NCI-H82 treated with DMSO at 0.1 percent for 48 hours (cell line): ENCODE measurements around the gene KNSTRN.

ENCODE experiments used
- DNase-seq: peaks from one replicate; lab custom pipeline; 2025; ENCODE audit not compliant: unreplicated experiment; lab: John Stamatoyannopoulos, UW

KNSTRN gene

GRCh38 chr15:40397688-40398412 is 15.3 kb downstream of the KNSTRN start:
- DNase-seq: no peak

- DNase-seq: no peak
These were observed 15.9 kb downstream of the KNSTRN start for GRCh38 chr15:40398413-40398873.

GRCh38 chr15:40399370-40399769 is 16.8 kb downstream of the KNSTRN start:
- DNase-seq: no peak

- peak; percentile 76 for DNase-seq
These were observed 23.2 kb downstream of the KNSTRN start, which contains the start of gene IVD for GRCh38 chr15:40405501-40406381. TSS of gene IVD (plus strand) at chr15:40405795. CDS start at chr15:40405828, 33 bp downstream.

GRCh38 chr15:40407330-40407990 is 24.9 kb downstream of the KNSTRN start:
- no peak for DNase-seq

GRCh38 chr15:40409366-40409765 is 26.8 kb downstream of the KNSTRN start:
- no peak for DNase-seq

- no peak for DNase-seq
These were observed 28.0 kb downstream of the KNSTRN start for GRCh38 chr15:40410476-40410875.

DNA sequence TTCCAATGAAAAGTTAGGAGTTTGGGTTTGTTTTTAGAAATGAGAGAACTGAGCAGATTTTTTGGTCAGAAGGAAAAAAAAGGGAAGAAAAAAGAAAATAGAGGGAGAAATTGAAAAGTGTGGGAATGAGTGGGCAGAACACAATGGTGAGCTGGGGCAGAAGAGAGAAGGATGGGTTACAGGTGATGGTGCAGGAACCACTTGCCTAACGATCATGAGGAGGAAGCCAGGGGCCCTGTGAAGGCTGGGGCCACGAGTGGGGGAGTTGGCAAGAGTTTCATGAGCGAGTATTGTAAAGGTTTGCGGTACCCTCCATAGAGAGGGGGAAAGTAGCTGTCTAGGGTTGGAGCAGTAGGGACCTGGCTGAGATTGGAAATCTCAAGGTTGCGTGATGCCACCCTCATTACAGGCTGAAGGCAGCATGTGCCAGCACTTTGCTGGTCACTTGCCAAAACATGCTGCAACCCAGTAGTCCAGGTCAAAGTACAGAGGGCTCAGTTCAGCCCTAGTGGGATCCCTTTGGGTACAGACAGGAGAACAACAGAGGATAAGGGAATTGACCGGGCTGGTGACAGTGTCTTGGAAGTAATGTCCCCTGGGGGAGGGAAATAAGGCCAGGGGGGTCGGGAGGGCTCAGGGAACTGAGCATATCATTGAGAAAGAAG is 29.7 kb downstream of the KNSTRN start:
- no peak for DNase-seq

DNA sequence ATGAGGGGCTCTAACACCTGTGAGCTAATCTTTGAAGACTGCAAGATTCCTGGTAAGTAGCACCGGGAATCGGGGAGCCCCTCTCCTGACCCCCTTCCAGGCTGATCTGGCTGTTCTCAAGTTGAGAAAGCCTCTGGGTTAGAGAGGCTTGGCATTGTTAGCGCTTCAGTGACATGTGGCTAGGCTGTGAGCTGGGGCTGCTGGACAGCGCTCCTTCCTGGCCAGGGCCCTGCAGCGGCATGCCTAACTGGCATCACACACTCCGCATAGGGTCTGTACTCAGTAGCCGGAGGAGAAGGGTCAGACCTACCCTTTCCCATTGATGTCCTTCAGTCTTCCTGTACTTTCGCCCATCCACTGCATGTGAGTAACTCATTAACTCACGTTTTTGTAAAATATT is 30.5 kb downstream of the KNSTRN start:
- no peak for DNase-seq

- no peak for DNase-seq
These were observed 32.3 kb downstream of the KNSTRN start for GRCh38 chr15:40414816-40415215.

- DNase-seq: no peak
These were observed 32.7 kb downstream of the KNSTRN start for GRCh38 chr15:40415226-40415625.

DNA sequence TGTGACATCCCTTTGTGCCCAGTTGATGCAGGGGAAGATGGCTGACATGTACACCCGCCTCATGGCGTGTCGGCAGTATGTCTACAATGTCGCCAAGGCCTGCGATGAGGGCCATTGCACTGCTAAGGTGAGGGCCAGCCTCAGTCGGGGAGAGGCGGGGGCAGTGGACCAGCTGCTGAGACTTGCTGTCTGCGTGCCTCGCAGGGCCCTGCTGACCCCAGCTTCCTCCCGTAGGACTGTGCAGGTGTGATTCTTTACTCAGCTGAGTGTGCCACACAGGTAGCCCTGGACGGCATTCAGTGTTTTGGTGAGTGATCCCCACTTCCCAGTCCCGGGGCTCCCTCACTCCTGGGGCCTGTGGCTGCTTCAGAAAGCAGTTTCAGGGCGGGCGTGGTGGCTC is 33.5 kb downstream of the KNSTRN start:
- no peak for DNase-seq

GRCh38 chr15:40418126-40418525 is 35.6 kb downstream of the KNSTRN start:
- DNase-seq: no peak

GRCh38 chr15:40420071-40420713 is 37.7 kb downstream of the KNSTRN start:
- DNase-seq: peak; percentile 2

- DNase-seq: no peak
These were observed 38.3 kb downstream of the KNSTRN start for GRCh38 chr15:40420793-40421192.

DNA sequence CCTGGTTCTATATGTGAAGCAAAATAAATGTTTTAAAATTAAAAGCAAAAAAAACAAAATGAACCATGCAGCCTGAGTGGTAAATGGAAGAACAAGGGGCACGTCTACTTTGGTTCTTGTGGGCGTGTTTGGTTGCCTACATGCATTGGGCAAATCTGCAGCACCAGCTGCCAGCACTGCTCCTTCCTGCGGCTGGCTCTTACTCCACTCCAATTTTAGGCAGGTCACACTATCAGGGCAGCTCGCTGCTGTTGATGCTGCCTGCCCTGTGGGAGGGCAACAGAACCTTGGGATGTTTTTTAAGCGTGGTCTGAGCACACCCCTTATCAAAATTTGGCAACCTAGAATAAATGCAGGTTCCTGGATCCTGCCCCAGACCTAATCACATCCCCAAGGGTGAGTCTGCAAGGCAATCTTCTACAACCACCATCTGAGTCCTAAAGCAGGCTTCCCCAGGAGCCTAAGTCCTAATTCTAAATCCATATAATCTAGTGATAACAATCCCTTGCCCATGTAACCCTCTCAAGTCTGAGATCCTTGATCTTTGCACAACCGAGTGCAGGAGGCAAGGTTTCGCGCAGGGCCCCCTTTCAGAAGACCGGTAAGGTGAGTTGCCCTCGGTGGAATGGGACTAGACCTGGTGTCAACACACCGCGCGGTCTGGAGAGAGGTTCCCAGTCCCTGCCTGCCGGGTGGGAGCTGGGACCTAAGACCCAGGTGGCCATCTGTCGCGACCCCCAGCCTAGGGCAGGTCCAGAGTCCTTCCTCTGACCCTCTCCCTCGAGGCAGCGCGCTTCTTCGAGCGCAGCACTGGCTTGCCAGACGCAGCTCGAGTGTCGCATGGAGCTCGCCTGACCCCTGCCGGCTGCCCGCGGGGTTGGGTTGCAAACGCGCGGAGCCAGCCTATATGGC is 39.0 kb downstream of the KNSTRN start:
- peak; percentile 81 for DNase-seq

GRCh38 chr15:40424483-40425115 is 42.1 kb downstream of the KNSTRN start:
- no peak for DNase-seq

DNA sequence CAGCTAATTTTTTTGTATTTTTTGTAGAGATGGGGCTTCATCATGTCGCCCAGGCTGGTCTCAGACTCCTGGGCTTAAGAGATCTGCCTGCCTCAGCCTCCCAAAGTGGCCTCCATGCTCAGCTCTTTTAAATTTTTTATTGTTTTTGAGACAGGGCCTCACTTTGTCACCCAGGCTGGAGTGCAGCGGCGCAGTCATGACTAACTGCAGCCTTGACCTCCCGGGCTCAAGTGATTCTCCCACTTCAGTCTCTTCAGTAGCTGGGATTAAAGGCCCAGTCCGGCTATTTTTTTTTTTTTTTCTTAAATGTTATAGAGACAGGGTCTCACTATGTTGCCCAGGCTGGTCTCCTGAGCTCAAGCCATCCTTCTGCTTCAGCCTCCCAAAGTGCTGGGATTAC is 43.2 kb downstream of the KNSTRN start:
- DNase-seq: no peak

DNA sequence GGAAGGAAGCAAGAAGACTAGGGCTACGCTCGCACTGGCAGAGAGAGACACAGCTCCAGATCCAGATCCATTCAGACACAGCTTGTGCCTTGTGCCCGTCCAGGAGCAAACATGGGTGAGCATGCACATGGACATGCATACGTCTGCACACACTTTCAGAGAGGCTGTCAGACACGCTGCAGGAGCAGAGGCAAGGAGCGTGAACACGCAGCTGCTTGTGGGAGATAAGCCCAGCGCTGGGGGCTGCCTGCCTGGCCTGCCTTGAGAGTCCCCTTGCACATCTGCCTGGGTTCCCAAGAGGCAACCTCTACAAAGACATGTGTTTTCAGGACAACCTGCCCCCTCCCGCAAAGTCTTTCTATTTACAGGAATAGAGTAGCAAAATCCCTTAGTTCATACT is 44.7 kb downstream of the KNSTRN start:
- DNase-seq: no peak
